ENCODE measurements around the gene FHAD1. TPM values are rescaled to one million over a fixed set of nuclear protein-coding genes. Genes with fewer than 3 reads are reported as not detected.
A peak's percentile ranks its signal among the peaks of the same experiment; 100 is the strongest.

FHAD1 gene
- total and polyA plus RNA-seq, 2 donors: 0.66 to 0.71 TPM

DNA sequence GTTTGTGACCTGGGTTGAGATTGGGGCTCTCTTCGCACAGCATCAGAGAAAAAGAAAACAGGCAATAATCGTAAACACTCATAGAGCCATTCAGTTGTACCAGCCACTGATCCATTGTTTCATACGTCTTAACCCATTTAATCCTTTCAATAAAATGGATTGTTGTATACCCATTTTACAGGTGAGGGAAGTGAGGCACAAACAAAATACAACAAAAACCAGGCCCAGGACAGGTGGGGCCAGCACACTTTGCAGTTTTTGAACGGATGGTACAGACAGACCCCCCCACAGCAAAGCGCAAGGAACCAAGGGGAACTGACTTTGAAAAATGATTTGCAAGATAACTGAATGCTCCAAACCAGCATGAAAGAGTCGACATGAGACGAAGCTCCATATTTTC is 4.3 kb upstream of the FHAD1 start:
- Histone ChIP-seq H3K4me3 (ENCODE audit: low read length in 2 of 2) (no peak overlapping the region), H3K27me3 (ENCODE audit: control insufficient read depth in 2 of 2, insufficient read depth in 1 of 2, low read length in 1 of 2) (peaks cover 9 to 36% of the 10 kb centered on the region in 2 donors), H3K27ac (ENCODE audit: low read depth in 1 of 2, low read length in 1 of 2) (no peak overlapping the region), H3K9me3 (ENCODE audit: control insufficient read depth in 2 of 2, insufficient read depth in 1 of 2, low read length in 1 of 2) (no peaks in the 10 kb centered on the region), H3K4me1 (ENCODE audit: control insufficient read depth in 2 of 2, insufficient read depth in 2 of 2, low read length in 2 of 2) (peaks cover 2% of the 10 kb centered on the region in 2 donors), H3K36me3 (ENCODE audit: control insufficient read depth in 2 of 2, insufficient read depth in 2 of 2, low read length in 1 of 2) (no peaks in the 10 kb centered on the region)
- WGBS: 94% methylated on average over 7 of the region's 7 CpGs
- no peak for DNase-seq (ENCODE audit: low read depth in 6 of 9, low spot score in 9 of 9)

DNA sequence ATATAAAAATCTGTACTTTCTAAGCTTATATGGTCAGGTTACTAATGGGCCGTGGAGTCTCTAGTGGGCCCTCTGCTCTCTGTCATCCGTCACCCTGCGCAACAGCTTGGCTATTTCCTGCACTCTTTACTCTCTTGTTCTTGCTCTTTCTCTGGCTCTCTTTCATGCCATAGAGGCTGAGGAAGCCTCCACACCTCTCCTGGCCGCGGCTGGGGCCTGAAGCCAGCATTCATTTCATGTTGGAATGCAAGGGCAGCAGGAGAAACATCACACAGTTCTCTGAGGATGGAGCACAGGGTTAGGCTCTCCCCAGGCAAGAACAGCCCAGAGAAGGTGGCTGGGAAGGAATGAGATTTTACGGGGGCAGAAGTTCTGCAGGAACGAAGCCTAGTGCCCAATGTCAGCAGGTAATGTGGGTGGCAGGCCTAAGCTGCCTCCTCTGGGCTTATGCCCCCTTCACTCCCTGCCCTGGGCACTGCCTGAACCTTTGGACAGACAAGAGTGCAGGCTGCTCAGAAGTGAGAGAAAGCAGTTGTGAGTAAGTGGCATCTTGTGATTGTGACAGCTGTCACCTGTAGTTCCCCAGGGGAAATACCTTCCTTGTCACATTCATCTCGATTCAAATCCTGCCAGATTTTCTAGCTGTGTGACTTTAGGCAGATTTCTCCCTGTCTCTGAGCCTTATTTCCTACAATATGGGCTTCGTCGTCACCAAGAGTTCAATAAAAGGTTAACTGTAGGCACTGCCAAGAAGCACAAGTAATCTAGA is 3.6 kb upstream of the FHAD1 start:
- no peaks in the 10 kb centered on the region for H3K36me3 ChIP-seq (ENCODE audit: control insufficient read depth in 2 of 2, insufficient read depth in 2 of 2, low read length in 1 of 2)
- no peaks in the 10 kb centered on the region for H3K9me3 ChIP-seq (ENCODE audit: control insufficient read depth in 2 of 2, insufficient read depth in 1 of 2, low read length in 1 of 2)
- 85% methylated on average over 10 of the region's 10 CpGs for whole genome bisulfite sequencing
- no peak overlapping the region for H3K4me3 ChIP-seq (ENCODE audit: low read length in 2 of 2)
- H3K27ac ChIP-seq (ENCODE audit: low read depth in 1 of 2, low read length in 1 of 2): no peak overlapping the region
- no peak for DNase-seq (ENCODE audit: low read depth in 6 of 9, low spot score in 9 of 9)
- peaks cover 2 to 5% of the 10 kb centered on the region in 2 donors for H3K4me1 ChIP-seq (ENCODE audit: control insufficient read depth in 2 of 2, insufficient read depth in 2 of 2, low read length in 2 of 2)
- H3K27me3 ChIP-seq (ENCODE audit: control insufficient read depth in 2 of 2, insufficient read depth in 1 of 2, low read length in 1 of 2): peaks cover 9 to 42% of the 10 kb centered on the region in 2 donors

DNA sequence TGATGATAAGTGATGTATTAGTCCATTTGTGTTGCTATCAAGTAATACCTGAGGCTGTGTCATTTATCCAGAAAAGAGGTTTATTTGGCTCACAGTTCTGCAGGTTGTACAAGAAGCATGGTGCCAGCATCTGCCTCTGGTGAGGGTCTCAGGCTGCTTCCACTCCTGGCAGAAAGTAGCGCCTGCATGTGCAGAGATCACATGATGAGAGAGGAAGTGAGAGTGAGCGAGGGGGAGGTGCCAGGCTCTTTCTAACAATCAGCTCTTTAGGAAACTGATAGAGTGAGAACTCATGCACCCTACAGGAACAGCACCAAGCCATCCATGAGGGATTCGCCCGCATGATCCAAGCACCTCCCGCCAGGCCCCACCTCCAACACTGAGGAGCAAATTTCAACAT is 2.2 kb upstream of the FHAD1 start:
- Histone ChIP-seq H3K9me3 (ENCODE audit: control insufficient read depth in 2 of 2, insufficient read depth in 1 of 2, low read length in 1 of 2) (no peaks in the 10 kb centered on the region), H3K27me3 (ENCODE audit: control insufficient read depth in 2 of 2, insufficient read depth in 1 of 2, low read length in 1 of 2) (peaks cover 9 to 46% of the 10 kb centered on the region in 2 donors), H3K27ac (ENCODE audit: low read depth in 1 of 2, low read length in 1 of 2) (no peak overlapping the region), H3K4me3 (ENCODE audit: low read length in 2 of 2) (no peak overlapping the region), H3K4me1 (ENCODE audit: control insufficient read depth in 2 of 2, insufficient read depth in 2 of 2, low read length in 2 of 2) (peaks cover 2 to 9% of the 10 kb centered on the region in 2 donors), H3K36me3 (ENCODE audit: control insufficient read depth in 2 of 2, insufficient read depth in 2 of 2, low read length in 1 of 2) (no peaks in the 10 kb centered on the region)
- WGBS: 94% methylated on average over 5 of the region's 5 CpGs
- no peak for DNase-seq (ENCODE audit: low read depth in 6 of 9, low spot score in 9 of 9)

DNA sequence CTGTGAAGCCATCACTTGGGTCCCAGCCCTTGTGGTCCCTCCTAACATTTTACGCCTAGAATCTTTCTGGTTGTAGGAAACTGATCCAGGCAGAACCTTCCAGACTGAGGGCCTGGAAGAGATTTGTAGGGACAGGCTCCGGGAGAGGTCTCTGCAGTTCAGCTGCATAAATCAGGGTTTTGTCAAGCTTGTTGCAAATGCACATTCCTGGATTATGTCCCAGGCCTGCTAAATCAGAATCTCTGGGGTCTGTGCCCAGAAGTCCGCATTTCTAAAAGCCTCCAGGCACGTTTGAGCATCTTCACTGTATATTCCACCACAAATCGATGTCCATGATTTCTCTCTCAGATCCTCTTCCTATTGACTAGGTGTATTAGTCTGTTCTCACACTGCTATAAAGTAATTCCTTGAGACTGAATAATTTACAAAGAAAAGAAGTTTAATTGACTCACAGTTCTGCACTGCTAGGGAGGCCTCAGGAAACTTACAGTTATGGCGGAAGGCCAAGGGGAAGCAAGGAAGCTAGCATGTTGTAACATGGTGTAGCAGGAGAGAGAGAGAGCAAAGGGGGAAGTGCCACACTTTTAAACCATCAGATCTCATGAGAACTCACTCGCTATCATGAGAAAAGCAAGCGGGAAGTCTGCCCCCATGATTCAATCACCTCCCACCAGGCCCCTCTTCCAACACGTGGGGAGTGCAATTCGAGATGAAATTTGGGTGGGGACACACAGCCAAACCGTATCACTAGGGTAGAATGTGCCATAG is 1.2 kb upstream of the FHAD1 start:
- Histone ChIP-seq H3K4me3 (ENCODE audit: low read length in 2 of 2) (no peak overlapping the region), H3K36me3 (ENCODE audit: control insufficient read depth in 2 of 2, insufficient read depth in 2 of 2, low read length in 1 of 2) (no peaks in the 10 kb centered on the region), H3K4me1 (ENCODE audit: control insufficient read depth in 2 of 2, insufficient read depth in 2 of 2, low read length in 2 of 2) (peaks cover 2 to 9% of the 10 kb centered on the region in 2 donors), H3K27me3 (ENCODE audit: control insufficient read depth in 2 of 2, insufficient read depth in 1 of 2, low read length in 1 of 2) (peaks cover 9 to 48% of the 10 kb centered on the region in 2 donors), H3K27ac (ENCODE audit: low read depth in 1 of 2, low read length in 1 of 2) (no peak overlapping the region), H3K9me3 (ENCODE audit: control insufficient read depth in 2 of 2, insufficient read depth in 1 of 2, low read length in 1 of 2) (no peaks in the 10 kb centered on the region)
- 74% methylated on average over 11 of the region's 11 CpGs for WGBS
- no peak for DNase-seq (ENCODE audit: low read depth in 6 of 9, low spot score in 9 of 9)

DNA sequence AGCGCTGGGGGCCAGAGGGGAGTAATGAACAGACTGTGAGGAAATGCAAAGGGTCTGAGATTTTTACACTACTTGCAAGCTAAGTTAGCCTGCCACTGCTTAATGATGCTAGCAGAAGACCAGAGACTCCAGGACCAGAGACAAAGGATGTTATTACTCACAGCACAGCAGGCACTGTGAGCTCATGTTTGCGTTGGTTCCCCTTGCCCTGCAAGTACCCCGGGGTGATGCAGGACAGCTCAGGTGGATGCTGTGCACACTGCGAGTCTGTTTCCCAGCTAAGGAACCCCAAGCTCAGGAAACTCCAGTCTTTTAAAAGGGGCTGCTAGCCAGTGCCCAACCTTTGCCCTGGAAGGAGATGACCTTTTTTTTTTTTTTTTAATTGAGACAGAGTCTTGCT is 1.2 kb downstream of the FHAD1 start:
- peaks cover 9 to 56% of the 10 kb centered on the region in 2 donors for H3K27me3 ChIP-seq (ENCODE audit: control insufficient read depth in 2 of 2, insufficient read depth in 1 of 2, low read length in 1 of 2)
- peaks cover 2 to 9% of the 10 kb centered on the region in 2 donors for H3K4me1 ChIP-seq (ENCODE audit: control insufficient read depth in 2 of 2, insufficient read depth in 2 of 2, low read length in 2 of 2)
- no peaks in the 10 kb centered on the region for H3K9me3 ChIP-seq (ENCODE audit: control insufficient read depth in 2 of 2, insufficient read depth in 1 of 2, low read length in 1 of 2)
- no peaks in the 10 kb centered on the region for H3K36me3 ChIP-seq (ENCODE audit: control insufficient read depth in 2 of 2, insufficient read depth in 2 of 2, low read length in 1 of 2)
- 95% methylated on average over 4 of the region's 4 CpGs for WGBS
- DNase-seq (ENCODE audit: low read depth in 6 of 9, low spot score in 9 of 9): no peak
- H3K27ac ChIP-seq (ENCODE audit: low read depth in 1 of 2, low read length in 1 of 2): no peak overlapping the region
- no peak overlapping the region for H3K4me3 ChIP-seq (ENCODE audit: low read length in 2 of 2)

DNA sequence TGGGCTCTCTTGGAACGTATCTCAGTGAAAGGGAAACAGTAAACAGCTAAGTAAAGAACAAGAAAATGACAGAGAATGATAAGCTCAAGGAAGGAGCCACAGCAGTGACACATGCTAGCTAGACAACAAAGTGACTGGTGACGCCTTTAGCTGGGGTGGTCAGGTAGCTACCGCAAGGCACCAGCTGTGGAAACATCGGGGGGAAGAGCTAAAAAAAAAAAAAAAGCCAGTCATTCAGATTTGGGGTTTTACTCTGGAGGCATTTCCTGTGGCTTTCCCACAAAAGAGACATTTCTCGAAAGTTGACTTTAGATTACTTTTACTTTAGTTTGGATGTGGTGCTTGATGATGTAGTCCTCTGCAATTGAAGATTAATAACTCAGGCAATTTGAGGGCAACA is 2.1 kb downstream of the FHAD1 start:
- 3% methylated on average over 5 of the region's 5 CpGs for WGBS
- H3K9me3 ChIP-seq (ENCODE audit: control insufficient read depth in 2 of 2, insufficient read depth in 1 of 2, low read length in 1 of 2): no peaks in the 10 kb centered on the region
- no peaks in the 10 kb centered on the region for H3K36me3 ChIP-seq (ENCODE audit: control insufficient read depth in 2 of 2, insufficient read depth in 2 of 2, low read length in 1 of 2)
- peaks cover 2 to 9% of the 10 kb centered on the region in 2 donors for H3K4me1 ChIP-seq (ENCODE audit: control insufficient read depth in 2 of 2, insufficient read depth in 2 of 2, low read length in 2 of 2)
- H3K4me3 ChIP-seq (ENCODE audit: low read length in 2 of 2): no peak overlapping the region
- no peak overlapping the region for H3K27ac ChIP-seq (ENCODE audit: low read depth in 1 of 2, low read length in 1 of 2)
- H3K27me3 ChIP-seq (ENCODE audit: control insufficient read depth in 2 of 2, insufficient read depth in 1 of 2, low read length in 1 of 2): peaks cover 9 to 53% of the 10 kb centered on the region in 2 donors
- peak in 6 of 9 donors; percentile 8 to 72 (median 29) for DNase-seq (ENCODE audit: low read depth in 6 of 9, low spot score in 9 of 9)

DNA sequence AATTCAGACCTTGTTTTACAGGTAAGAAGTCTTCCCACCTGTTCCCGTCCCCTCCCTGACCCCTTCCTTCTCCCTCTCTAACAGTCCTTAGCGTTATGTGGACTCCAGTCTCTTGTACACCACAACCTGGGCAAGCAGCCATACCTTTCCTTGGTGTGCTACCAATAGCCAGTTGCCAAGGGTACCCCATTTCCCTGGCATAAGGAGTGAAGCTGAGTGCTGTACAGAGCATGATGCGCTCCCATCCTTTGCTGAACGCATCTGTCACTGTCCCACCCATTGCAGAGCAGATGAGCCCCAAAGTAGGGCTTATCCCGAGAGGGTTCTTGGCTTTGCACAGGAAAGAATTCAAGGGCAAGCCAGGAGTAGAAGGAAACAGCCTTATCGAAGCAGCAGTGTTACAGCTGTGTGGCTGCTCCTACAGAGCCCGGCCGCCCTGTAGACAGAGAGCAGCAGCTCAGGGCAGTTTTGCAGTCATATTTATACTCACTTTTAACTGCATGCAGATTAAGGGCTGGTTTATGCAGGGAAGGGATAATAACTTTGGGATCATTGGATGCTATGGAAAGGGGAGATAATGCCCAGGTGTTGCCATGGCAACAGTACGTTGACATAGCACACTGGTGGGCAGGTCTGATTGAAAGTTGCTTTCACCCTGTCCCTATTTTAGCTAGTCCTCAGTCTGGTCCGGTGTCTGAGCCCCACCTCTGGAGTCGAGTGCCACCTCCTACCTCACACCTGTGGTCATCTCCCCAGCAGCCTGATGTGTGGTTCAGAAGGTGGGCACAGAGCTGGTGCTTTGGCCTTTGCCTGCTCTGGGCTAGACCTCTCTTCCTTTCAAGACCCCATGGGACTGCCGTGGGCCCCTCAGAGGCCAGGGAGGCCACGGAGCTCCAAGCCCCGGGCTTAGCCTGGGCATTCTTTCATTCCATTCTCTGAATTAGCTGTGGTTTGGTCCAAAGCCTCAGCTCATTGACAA is 5.1 kb downstream of the FHAD1 start:
- WGBS: 93% methylated on average over 14 of the region's 14 CpGs
- Histone ChIP-seq H3K36me3 (ENCODE audit: control insufficient read depth in 2 of 2, insufficient read depth in 2 of 2, low read length in 1 of 2) (no peaks in the 10 kb centered on the region), H3K4me1 (ENCODE audit: control insufficient read depth in 2 of 2, insufficient read depth in 2 of 2, low read length in 2 of 2) (peaks cover 0 to 6% of the 10 kb centered on the region in 2 donors), H3K27ac (ENCODE audit: low read depth in 1 of 2, low read length in 1 of 2) (no peak overlapping the region), H3K9me3 (ENCODE audit: control insufficient read depth in 2 of 2, insufficient read depth in 1 of 2, low read length in 1 of 2) (no peaks in the 10 kb centered on the region), H3K27me3 (ENCODE audit: control insufficient read depth in 2 of 2, insufficient read depth in 1 of 2, low read length in 1 of 2) (peaks cover 4 to 27% of the 10 kb centered on the region in 2 donors), H3K4me3 (ENCODE audit: low read length in 2 of 2) (no peak overlapping the region)
- DNase-seq (ENCODE audit: low read depth in 6 of 9, low spot score in 9 of 9): no peak

DNA sequence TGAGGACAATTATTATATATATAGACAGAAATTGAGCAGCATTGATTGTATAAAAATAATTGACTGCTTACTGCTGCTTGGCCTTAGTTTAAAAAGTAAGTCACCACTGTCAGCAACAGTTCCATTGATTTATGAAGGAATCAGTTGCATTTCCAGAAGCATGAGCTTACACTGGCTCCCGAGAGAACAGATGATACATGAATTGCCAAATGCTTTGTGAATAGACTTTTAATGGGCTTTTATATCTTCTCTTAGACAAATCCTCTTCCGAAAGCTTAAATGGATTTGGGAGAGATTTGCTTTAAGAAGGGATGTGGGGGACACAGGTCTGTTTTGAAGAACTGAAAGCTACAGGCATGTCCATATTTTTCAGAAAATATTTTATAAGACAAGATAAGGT is 7.5 kb downstream of the FHAD1 start:
- Histone ChIP-seq H3K27me3 (ENCODE audit: control insufficient read depth in 2 of 2, insufficient read depth in 1 of 2, low read length in 1 of 2) (peaks cover 0 to 12% of the 10 kb centered on the region in 2 donors), H3K4me1 (ENCODE audit: control insufficient read depth in 2 of 2, insufficient read depth in 2 of 2, low read length in 2 of 2) (no peaks in the 10 kb centered on the region), H3K9me3 (ENCODE audit: control insufficient read depth in 2 of 2, insufficient read depth in 1 of 2, low read length in 1 of 2) (no peaks in the 10 kb centered on the region), H3K27ac (ENCODE audit: low read depth in 1 of 2, low read length in 1 of 2) (no peak overlapping the region), H3K4me3 (ENCODE audit: low read length in 2 of 2) (no peak overlapping the region), H3K36me3 (ENCODE audit: control insufficient read depth in 2 of 2, insufficient read depth in 2 of 2, low read length in 1 of 2) (no peaks in the 10 kb centered on the region)
- DNase-seq (ENCODE audit: low read depth in 6 of 9, low spot score in 9 of 9): no peak
- 80% methylated on average over 2 of the region's 2 CpGs for WGBS

Measured in thymus (tissue), 11 donors.